DND-41 (cell line): ENCODE data around the gene RHBDD3.

Experiments used
- ATAC-seq: fragments of 200-7000 bp; cut with Tn5 transposase; 3 replicates; pipeline ENCODE4 v1.9.1; 2021; ENCODE audit warnings: low read depth; ENCODE audit not compliant: insufficient read depth
- DNase-seq: peaks from one replicate; pipeline ENCODE4 v3.0.0-alpha.2; 2020
- H2AFZ ChIP-seq: 2 replicates; pipeline ENCODE4 v1.6.0; 2012; ENCODE audit warnings: low read depth, low read length
- H3K27ac ChIP-seq: 2 replicates; pipeline ENCODE4 v1.5.1; 2012; ENCODE audit warnings: low read length, inconsistent platforms
- H3K27me3 ChIP-seq: fragments of 200-600 bp; sonication (generic); 2 replicates; pipeline ENCODE4 v1.6.0; 2012; ENCODE audit warnings: low read length, mild to moderate bottlenecking, inconsistent platforms; ENCODE audit not compliant: insufficient read depth, poor library complexity
- H3K36me3 ChIP-seq: 2 replicates; pipeline ENCODE4 v1.5.1; 2012; ENCODE audit warnings: low read length, inconsistent platforms; ENCODE audit not compliant: insufficient read depth
- H3K4me1 ChIP-seq: 2 replicates; pipeline ENCODE4 v1.5.1; 2012; ENCODE audit warnings: mild to moderate bottlenecking, low read length; ENCODE audit not compliant: insufficient read depth
- H3K4me2 ChIP-seq: 2 replicates; pipeline ENCODE4 v1.6.0; 2012; ENCODE audit warnings: mild to moderate bottlenecking, moderate library complexity, low read length, inconsistent platforms; ENCODE audit not compliant: insufficient read depth
- H3K4me3 ChIP-seq, 2 experiments: fragments of 200-600 bp in 1 of 2; shearing (Covaris generic) in 1 of 2; 2 replicates each; pipeline ENCODE4 v1.5.1; 2012 to 2016; ENCODE audit warnings: inconsistent platforms in 2 of 2, low read length in 2 of 2, mild to moderate bottlenecking in 2 of 2, low read depth in 1 of 2, moderate library complexity in 1 of 2
- H3K79me2 ChIP-seq: 2 replicates; pipeline ENCODE4 v1.6.0; 2012; ENCODE audit warnings: low read length, inconsistent platforms; ENCODE audit not compliant: insufficient read depth
- H3K9ac ChIP-seq: 2 replicates; pipeline ENCODE4 v1.6.0; 2012; ENCODE audit warnings: low read depth, mild to moderate bottlenecking, inconsistent platforms, low read length, moderate library complexity
- H3K9me3 ChIP-seq: 2 replicates; pipeline ENCODE4 v1.5.1; 2012; ENCODE audit warnings: low read length, moderate library complexity, mild to moderate bottlenecking, inconsistent platforms; ENCODE audit not compliant: insufficient read depth, severe bottlenecking
- H4K20me1 ChIP-seq: 2 replicates; pipeline ENCODE4 v1.6.0; 2012; ENCODE audit warnings: low read length; ENCODE audit not compliant: insufficient read depth
- EZH2 ChIP-seq: IDR thresholded peaks from 3 replicates; pipeline ENCODE4 v1.6.1; 2012; ENCODE audit warnings: borderline replicate concordance, low read depth, mild to moderate bottlenecking, moderate library complexity, low read length, inconsistent platforms; ENCODE audit not compliant: severe bottlenecking
- TF ChIP-seq, protein P1 (sequence below): IDR thresholded peaks from 2 replicates; pipeline ENCODE4 v1.5.1; 2012; ENCODE audit warnings: borderline replicate concordance, low read length, moderate library complexity, mild to moderate bottlenecking; ENCODE audit not compliant: poor library complexity, severe bottlenecking; ENCODE audit errors: extremely low read depth

The RHBDD3 gene

DNA sequence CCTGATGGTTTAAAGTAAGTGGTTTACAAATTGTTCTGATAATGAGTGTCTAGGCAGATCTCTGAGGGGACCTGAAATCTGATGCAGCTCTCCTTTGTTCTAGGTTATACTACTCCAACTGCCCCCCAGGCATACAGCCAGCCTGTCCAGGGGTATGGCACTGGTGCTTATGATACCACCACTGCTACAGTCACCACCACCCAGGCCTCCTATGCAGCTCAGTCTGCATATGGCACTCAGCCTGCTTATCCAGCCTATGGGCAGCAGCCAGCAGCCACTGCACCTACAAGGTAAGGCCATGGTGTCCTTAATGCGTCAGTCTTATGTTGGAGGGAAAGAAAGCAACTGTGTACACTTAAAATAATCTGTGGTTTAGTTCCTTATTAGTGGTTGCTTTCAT lies 10.1 kb upstream of the RHBDD3 start:
- 0 out of 3 replicates have a peak, but pooled peaks have one; percentile 19 for ATAC-seq
- H3K9ac ChIP-seq, result no peak overlapping the region
- H3K4me3 ChIP-seq, result no peak overlapping the region
- H3K4me2 ChIP-seq, result no peak overlapping the region
- H3K36me3 ChIP-seq, result peaks cover 93% of the 10 kb centered on the region
- H2AFZ ChIP-seq, result no peak overlapping the region
- TF ChIP-seq, protein P1, sequence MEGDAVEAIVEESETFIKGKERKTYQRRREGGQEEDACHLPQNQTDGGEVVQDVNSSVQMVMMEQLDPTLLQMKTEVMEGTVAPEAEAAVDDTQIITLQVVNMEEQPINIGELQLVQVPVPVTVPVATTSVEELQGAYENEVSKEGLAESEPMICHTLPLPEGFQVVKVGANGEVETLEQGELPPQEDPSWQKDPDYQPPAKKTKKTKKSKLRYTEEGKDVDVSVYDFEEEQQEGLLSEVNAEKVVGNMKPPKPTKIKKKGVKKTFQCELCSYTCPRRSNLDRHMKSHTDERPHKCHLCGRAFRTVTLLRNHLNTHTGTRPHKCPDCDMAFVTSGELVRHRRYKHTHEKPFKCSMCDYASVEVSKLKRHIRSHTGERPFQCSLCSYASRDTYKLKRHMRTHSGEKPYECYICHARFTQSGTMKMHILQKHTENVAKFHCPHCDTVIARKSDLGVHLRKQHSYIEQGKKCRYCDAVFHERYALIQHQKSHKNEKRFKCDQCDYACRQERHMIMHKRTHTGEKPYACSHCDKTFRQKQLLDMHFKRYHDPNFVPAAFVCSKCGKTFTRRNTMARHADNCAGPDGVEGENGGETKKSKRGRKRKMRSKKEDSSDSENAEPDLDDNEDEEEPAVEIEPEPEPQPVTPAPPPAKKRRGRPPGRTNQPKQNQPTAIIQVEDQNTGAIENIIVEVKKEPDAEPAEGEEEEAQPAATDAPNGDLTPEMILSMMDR, result no peak
- no peak for TF ChIP-seq EZH2
- H3K27ac ChIP-seq, result no peak overlapping the region
- no peaks in the 10 kb centered on the region for H3K9me3 ChIP-seq
- no peaks in the 10 kb centered on the region for H3K27me3 ChIP-seq
- peaks cover 96% of the 10 kb centered on the region for H3K79me2 ChIP-seq
- H4K20me1 ChIP-seq, result peaks cover 86% of the 10 kb centered on the region
- H3K4me1 ChIP-seq, result peaks cover 15% of the 10 kb centered on the region
- DNase-seq, result no peak

DNA sequence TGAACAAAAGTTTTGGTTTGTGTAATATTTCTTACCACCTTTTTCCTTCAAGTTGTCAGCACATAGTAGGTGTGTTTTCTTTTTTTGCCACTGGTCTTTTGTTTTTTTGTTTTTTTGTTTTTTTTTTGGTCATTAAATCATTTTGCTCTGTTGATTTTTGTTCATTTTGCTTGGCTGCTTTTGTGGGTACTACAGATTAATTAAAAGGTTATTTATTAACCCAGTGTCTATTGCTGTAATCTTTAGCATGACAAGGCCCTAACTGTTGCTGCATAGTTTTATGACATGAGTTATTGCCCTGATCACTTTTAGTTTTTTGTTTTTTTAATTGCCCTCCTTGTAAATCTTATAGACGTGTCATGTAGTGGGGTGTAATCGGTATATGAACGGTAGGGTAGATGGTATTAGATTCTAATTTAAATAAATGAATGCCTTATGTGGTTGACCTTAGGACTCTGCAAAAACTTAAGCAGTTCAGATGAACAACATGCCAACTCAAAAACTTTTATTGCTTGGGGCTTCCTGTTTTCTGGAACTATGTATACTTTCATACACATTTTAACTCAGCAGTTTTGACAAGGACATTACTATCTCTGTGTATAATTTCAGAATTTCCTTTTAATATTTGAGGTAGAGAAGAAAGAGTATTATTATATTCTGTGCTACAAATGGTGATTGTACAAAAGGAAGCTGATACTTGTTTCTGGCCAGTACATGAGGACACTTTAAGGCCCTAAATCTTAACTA lies 8.2 kb upstream of the RHBDD3 start:
- DNase-seq (no peak), ATAC-seq (no peak)
- Histone ChIP-seq H3K4me2 (0 out of 2 replicates have a peak overlapping the region, but pooled peaks have one; percentile 10), H3K4me1 (peaks cover 34% of the 10 kb centered on the region), H3K9me3 (no peaks in the 10 kb centered on the region), H4K20me1 (peaks cover 92% of the 10 kb centered on the region), H3K36me3 (peaks cover 96% of the 10 kb centered on the region), H3K4me3 (no peak overlapping the region), H3K9ac (no peak overlapping the region), H3K79me2 (peaks cover 99% of the 10 kb centered on the region), H3K27me3 (no peaks in the 10 kb centered on the region), H3K27ac (no peak overlapping the region), H2AFZ (no peak overlapping the region)
- no peak for TF ChIP-seq EZH2
- TF ChIP-seq, protein P1, result no peak

- Histone ChIP-seq H3K79me2 (peaks cover 100% of the 10 kb centered on the region), H3K4me2 (peak overlapping the region; percentile 24; the same call in 1 of the 2 replicates), H3K27me3 (no peaks in the 10 kb centered on the region), H3K4me3 (no peak overlapping the region), H3K27ac (no peak overlapping the region), H3K9ac (no peak overlapping the region), H4K20me1 (peaks cover 94% of the 10 kb centered on the region), H3K36me3 (peaks cover 99% of the 10 kb centered on the region), H3K9me3 (no peaks in the 10 kb centered on the region), H3K4me1 (peaks cover 43% of the 10 kb centered on the region), H2AFZ (no peak overlapping the region)
- DNase-seq (no peak), ATAC-seq (no peak)
- no peak for TF ChIP-seq EZH2
- TF ChIP-seq, protein P1, result no peak
These were observed 7.4 kb upstream of the RHBDD3 start for GRCh38 chr22:29275167-29275566.
